HG03103 (cell line): ENCODE measurements around the gene PTPRN2.

Source experiments
- ATAC-seq: cut with Tn5 transposase; IDR thresholded peaks from one replicate; pipeline ENCODE4 v1.9.1; 2021; ENCODE audit warnings: low read depth; ENCODE audit not compliant: unreplicated experiment

The PTPRN2 gene

GRCh38 chr7:158120316-158120715 lies 467.3 kb downstream of the PTPRN2 start:
- no peak for ATAC-seq

- ATAC-seq = no peak
Measured at GRCh38 chr7:158117341-158118222, 470.0 kb downstream of the PTPRN2 start.

GRCh38 chr7:158116235-158116634 lies 471.4 kb downstream of the PTPRN2 start:
- ATAC-seq = no peak

DNA sequence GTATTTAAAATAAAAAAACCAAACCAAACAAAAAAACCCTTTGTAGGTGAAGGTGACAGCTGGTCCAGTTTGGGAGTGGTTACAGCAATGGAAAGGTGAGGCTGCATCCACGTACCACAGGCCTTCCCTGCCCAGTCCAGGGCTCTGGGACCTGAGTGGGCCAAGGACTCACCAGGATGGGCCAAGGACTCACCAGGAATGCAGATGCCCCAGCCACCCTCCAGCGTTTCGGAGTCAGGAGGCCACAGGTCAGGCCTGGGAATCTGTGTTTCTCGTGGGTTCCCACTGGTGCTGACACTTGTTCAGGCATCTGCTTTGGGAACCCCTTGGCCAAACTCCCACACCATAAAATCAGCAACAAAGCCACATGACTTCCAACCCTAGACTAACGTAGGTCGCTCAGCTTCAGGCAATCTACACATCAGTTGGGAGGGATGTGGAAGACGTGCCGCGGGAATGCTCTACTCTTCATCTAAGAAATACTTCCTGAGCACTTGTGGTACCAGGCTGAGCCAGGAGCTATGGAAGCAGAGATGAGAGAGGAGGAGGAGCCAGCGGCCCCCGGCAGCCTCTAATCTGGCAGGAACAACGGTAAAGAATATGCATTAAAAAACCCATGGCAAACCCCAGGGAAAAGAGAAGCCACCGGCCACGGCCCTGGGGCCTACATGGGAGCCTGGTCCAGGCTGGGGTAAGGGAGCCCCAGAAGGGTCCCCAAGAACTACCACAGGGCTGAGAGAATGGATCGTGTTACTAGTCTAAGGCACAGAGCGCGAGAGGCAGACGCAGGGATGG lies 473.4 kb downstream of the PTPRN2 start:
- ATAC-seq = no peak

- no peak for ATAC-seq
Measured at GRCh38 chr7:158113321-158114025, 474.1 kb downstream of the PTPRN2 start.

DNA sequence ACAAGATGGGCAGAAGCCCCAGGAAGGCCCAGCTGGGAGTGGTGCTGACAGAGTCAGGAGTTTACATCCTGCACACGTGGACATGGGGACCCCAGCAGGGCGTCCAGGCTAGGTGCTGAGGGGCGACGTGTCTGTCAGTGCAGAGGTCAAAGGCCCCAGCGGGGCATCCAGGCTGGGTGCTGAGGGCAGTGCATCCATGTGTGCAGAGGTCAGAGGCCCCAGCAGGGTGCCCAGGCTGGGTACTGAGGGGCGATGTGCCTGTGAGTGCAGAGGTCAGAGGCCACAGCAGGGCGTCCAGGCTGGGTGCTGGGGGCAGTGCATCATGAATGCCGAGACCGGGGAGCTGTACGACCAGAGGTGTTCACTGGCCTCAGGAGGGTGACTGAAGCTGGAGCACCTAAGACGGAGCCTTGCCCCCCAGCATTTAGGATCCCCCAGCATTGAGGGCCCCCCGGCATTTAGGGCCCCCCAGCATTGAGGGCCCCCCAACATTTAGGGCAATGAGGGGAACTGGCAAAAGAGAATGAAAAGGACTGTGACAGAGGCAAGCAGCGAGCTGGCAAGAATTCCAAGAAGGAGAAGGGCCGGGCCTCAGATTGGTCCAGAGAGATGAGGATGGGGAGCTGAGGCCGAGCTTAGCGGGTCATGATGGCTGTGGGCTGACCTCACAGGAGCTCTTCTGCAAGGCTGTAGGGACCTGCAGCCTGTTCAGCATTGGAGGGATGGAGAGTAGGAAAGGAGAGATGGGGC lies 474.9 kb downstream of the PTPRN2 start:
- ATAC-seq = no peak

DNA sequence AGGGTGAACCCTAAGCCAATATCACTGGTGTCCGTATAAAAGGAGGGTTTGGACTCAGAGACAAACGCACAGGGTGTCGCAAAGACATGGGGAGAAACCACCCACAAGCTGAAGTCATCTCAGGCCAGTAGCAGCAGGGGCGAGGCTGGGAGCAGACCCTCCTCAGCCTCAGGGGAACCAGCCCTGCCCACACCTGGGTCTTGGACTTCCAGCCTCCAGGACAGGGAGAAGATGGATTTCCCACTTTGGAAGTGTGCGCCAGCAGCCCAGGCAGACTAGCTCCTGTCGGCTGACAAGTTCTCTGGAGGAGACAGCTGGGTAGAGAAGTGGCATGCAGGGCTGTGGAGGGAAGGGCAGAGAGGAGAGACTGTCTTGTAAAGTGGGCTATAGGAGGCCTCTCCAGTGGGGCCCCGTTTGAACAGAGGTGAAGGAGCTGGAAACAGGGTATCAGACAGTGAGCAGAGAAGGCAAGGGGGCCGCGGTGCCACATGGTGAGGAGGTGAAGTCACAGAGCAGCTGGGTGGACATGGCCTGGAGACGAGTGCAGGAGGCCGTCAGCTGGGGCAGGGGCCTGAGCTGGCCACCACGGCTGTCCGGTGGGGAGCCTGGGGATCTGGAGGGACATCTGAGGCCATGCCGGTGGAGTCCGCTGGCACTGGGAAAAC lies 475.6 kb downstream of the PTPRN2 start:
- ATAC-seq = no peak

GRCh38 chr7:158111049-158111751 lies 476.4 kb downstream of the PTPRN2 start:
- ATAC-seq = no peak

DNA sequence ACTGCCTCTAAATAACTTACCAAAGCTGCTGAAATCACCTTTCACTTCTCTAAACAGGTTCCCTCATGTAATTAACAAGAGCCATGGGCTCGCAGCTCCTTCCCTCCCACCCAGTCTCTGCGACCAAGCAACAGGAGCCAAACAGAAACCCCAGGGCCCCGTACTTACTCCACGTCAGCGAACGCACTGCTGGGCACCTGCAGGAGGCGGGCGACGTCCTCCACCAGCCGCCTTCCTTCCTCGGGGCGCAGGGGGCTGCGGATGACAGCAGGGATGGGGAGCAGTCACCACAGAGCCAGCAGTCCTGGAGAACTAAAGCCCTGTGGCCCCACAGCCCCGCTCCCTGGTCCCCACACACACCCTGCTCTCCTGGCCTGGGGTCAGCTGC lies 477.0 kb downstream of the PTPRN2 start:
- ATAC-seq = no peak

- no peak for ATAC-seq
Measured at GRCh38 chr7:158110034-158110590, 477.5 kb downstream of the PTPRN2 start.

GRCh38 chr7:158109364-158110033 lies 478.1 kb downstream of the PTPRN2 start:
- no peak for ATAC-seq

DNA sequence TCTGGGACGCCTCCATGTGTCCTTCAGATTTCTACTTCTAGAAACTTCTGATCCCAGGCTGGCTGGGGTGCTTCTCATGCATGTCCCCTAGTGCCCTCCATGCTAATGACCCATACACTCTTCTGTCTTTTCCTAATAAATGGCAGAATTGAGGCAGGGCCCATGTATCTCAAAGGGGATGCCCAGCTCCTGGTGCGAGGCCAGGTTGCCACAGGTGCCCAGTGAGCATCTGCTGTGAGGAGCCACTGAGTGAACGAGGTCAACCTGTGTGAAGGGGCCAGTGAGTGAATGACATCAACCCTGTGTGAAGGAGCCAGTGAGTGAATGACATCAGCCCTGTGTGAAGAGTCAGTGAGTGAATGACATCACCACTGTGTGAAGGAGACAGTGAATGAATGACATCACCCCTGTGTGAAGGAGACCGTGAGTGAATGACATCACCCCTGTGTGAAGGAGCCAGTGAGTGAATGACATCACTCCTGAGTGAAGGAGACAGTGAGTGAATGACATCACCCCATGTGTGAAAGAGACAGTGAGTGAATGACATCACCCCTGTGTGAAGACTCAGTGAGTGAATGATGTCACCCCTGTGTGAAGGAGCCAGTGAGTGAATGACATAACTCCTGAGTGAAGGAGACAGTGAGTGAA lies 478.9 kb downstream of the PTPRN2 start:
- no peak for ATAC-seq

GRCh38 chr7:158107806-158108205 lies 479.8 kb downstream of the PTPRN2 start:
- no peak for ATAC-seq

GRCh38 chr7:158106272-158106671 lies 481.4 kb downstream of the PTPRN2 start:
- ATAC-seq = no peak

DNA sequence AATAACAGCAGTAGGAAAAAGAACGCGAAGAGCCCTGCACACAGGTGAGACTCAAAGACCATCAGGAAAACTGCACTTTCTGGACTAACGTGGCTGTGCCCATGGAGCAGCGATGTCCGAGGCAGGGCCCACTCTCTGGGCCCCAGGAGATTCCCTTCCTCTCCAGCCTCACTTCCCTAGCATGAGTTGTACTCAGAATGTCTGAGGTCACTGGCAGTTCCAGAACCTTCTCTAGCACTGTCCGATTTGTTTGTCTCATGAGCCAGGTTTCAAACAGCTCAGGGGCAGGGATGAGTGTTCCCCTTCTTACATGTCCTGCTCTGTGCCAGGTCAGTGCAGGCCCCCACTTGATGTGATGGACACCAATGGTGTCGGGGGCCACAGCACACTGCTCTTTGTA lies 484.2 kb downstream of the PTPRN2 start:
- ATAC-seq = no peak

GRCh38 chr7:158102897-158103296 lies 484.7 kb downstream of the PTPRN2 start:
- no peak for ATAC-seq

DNA sequence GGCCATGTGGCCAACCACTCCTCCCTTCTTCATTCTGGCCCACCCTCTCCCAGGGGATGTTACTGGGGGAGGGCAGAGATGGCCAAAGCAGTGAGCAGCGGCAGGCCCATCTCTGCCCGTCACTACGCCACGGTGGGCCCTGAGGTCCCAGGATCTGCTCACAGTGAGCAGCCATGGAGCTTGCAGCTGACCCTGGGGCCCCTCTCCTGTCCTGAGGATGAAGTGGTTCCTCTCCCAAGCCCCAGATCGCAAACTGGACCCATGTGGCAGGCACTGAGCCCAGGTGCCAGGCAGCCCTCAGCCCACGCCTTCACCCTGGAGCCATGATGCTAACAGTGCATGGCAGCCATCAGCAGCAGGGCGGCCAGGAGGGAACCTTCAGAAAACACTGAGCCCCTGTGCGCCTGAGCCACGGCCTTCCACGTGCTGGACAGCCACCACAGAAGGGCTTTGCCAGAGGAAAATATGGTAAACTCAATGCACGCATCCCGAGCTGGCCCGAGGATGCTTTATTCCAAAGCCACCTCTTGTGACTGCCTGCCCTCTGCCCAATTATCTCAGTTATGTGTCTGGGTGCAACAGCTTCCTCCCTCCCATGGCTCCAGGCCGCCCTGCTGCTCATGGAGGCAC lies 485.7 kb downstream of the PTPRN2 start:
- ATAC-seq = no peak
